ENCODE results near the gene KCNN4. TPM values are rescaled to one million over a fixed set of nuclear protein-coding genes. Genes with fewer than 3 reads are reported as not detected.
A peak's percentile ranks its signal among the peaks of the same experiment; 100 is the strongest.

The KCNN4 gene
- total and polyA plus RNA-seq, 10 of the 15 experiments (the other 5 are each of a cell fraction or from before 2014, with no cell fraction given): 1.4 to 112 (median 77.9) TPM

GRCh38 chr19:43747557-43748204 is 33.1 kb downstream of the KCNN4 start (continued):
- TF ChIP-seq ESRRA (IDR thresholded peaks at IDR 0.05; ENCODE audit: low read length): no peak
- TF ChIP-seq TAF1 (IDR thresholded peaks at IDR 0.05; ENCODE audit: borderline replicate concordance, low read depth, low read length): no peak
- no peak for TF ChIP-seq NFXL1 (IDR thresholded peaks at IDR 0.05; ENCODE audit: borderline replicate concordance)
- TF ChIP-seq IRF4 (IDR thresholded peaks at IDR 0.05; ENCODE audit: low read depth, low read length): no peak
- no peak for TF ChIP-seq BMI1 (IDR thresholded peaks at IDR 0.05; ENCODE audit: borderline replicate concordance)
- no peak for TF ChIP-seq IRF5 (IDR thresholded peaks at IDR 0.05; ENCODE audit: borderline replicate concordance)
- TF ChIP-seq SMAD5 (IDR thresholded peaks at IDR 0.05; ENCODE audit: low read depth): no peak
- no peak; the same call in 1 of the 2 replicates for TF ChIP-seq MTA3 (IDR thresholded peaks at IDR 0.05; ENCODE audit: borderline replicate concordance, low read length)
- no peak for TF ChIP-seq MEF2B (IDR thresholded peaks at IDR 0.05; ENCODE audit: partially characterized antibody, poor library complexity, severe bottlenecking)
- TF ChIP-seq MYC (IDR thresholded peaks at IDR 0.05; ENCODE audit: insufficient read depth, insufficient read length, insufficient replicate concordance, low read length, severe bottlenecking): no peak
- 0 out of 2 replicates have a peak, but pooled peaks have one; percentile 20 for TF ChIP-seq YY1 (IDR thresholded peaks at IDR 0.05; ENCODE audit: low read depth, low read length)
- TF ChIP-seq HSF1 (IDR thresholded peaks at IDR 0.05; ENCODE audit: low read depth, low read length): no peak
- no peak for TF ChIP-seq MEF2A (IDR thresholded peaks at IDR 0.05; ENCODE audit: insufficient read depth, low read depth, low read length)
- no peak for TF ChIP-seq CTCF (IDR thresholded peaks at IDR 0.05 in 2 of 3, conservative IDR thresholded peaks at IDR 0.05 in 1 of 3; ENCODE audit: control insufficient read depth in 2 of 3, extremely low read depth in 1 of 3, insufficient read depth in 1 of 3, low read depth in 3 of 3, low read length in 3 of 3)
- no peak for TF ChIP-seq POLR2AphosphoS5 (IDR thresholded peaks at IDR 0.05; ENCODE audit: low read length)
- TF ChIP-seq PML (IDR thresholded peaks at IDR 0.05; ENCODE audit: low read length): no peak
- TF ChIP-seq HCFC1 (IDR thresholded peaks at IDR 0.05; ENCODE audit: low read length): no peak
- TF ChIP-seq ELK1 (IDR thresholded peaks at IDR 0.05; ENCODE audit: low read depth, low read length): no peak
- TF ChIP-seq RUNX3 (IDR thresholded peaks at IDR 0.05; ENCODE audit: low read length): peak; percentile 76
- TF ChIP-seq NRF1 (conservative IDR thresholded peaks at IDR 0.05; ENCODE audit: low read depth, low read length): no peak
- no peak for TF ChIP-seq NR2F1 (conservative IDR thresholded peaks at IDR 0.05)
- TF ChIP-seq TBL1XR1 (IDR thresholded peaks at IDR 0.05; ENCODE audit: low read depth, low read length): no peak
- TF ChIP-seq LARP7 (IDR thresholded peaks at IDR 0.05): no peak
- TF ChIP-seq SIN3A (IDR thresholded peaks at IDR 0.05; ENCODE audit: low read depth, low read length): no peak
- TF ChIP-seq FOXM1 (IDR thresholded peaks at IDR 0.05; ENCODE audit: low read depth, low read length): no peak
- no peak for TF ChIP-seq WRNIP1 (IDR thresholded peaks at IDR 0.05; ENCODE audit: borderline replicate concordance, low read depth, low read length)
